Thoracic aorta (tissue), 2 donors: ENCODE results near the gene ZKSCAN8. TPM values are rescaled to one million over a fixed set of nuclear protein-coding genes. Genes with fewer than 3 reads are reported as not detected.
A peak's percentile ranks its signal among the peaks of the same experiment; 100 is the strongest.

Experiments
- ATAC-seq: fragments of 150-250 bp; one replicate; pipeline ENCODE4 v1.8.0; 2017; ENCODE audit warnings: low read depth; ENCODE audit not compliant: insufficient number of reproducible peaks, low FRiP score
- DNase-seq: peaks from one replicate; pipeline ENCODE4 v3.0.0-alpha.2; 2020; ENCODE audit warnings: low spot score
- H3K27ac ChIP-seq, 2 donors: fragments of 200-600 bp; sonication (generic); 1 replicate in 1 of 2; 2 replicates in 1 of 2; pipeline ENCODE4 v1.5.1; 2016; ENCODE audit warnings: mild to moderate bottlenecking in 2 of 2, moderate library complexity in 2 of 2
- H3K27me3 ChIP-seq: fragments of 200-600 bp; sonication (generic); replicated peaks from 2 replicates; pipeline ENCODE4 v1.6.0; 2016; ENCODE audit warnings: mild to moderate bottlenecking; ENCODE audit not compliant: insufficient read depth
- H3K36me3 ChIP-seq: fragments of 200-600 bp; sonication (generic); one replicate; pipeline ENCODE4 v1.5.1; 2016
- H3K4me1 ChIP-seq, 2 donors: fragments of 200-600 bp; sonication (generic); 1 replicate in 1 of 2; 2 replicates in 1 of 2; pipeline versions ENCODE4 v1.5.1 to v1.6.0; 2016; ENCODE audit warnings: low read depth in 2 of 2, mild to moderate bottlenecking in 1 of 2; ENCODE audit not compliant: control insufficient read depth in 1 of 2
- H3K4me3 ChIP-seq: fragments of 200-600 bp; sonication (generic); 2 replicates; pipeline ENCODE4 v1.5.1; 2016; ENCODE audit warnings: mild to moderate bottlenecking
- H3K9me3 ChIP-seq: fragments of 200-600 bp; sonication (generic); 2 replicates; pipeline ENCODE4 v1.5.1; 2016
- CTCF ChIP-seq: fragments of 200-600 bp; sonication (generic); IDR thresholded peaks from one replicate; pipeline ENCODE4 v1.5.1; 2019; ENCODE audit warnings: antibody characterized with exemption
- total RNA-seq, 2 donors: library from RNA; depleted of rRNA; stranded (reverse); fragments of >200 nt; gene quantifications; one replicate each; pipeline versions ENCODE4 v1.1.0 to v1.2.3, GENCODE V29; 2016

The ZKSCAN8 gene
- total RNA-seq, 2 donors from 2014 or later: 19.2 to 36.2 TPM

DNA sequence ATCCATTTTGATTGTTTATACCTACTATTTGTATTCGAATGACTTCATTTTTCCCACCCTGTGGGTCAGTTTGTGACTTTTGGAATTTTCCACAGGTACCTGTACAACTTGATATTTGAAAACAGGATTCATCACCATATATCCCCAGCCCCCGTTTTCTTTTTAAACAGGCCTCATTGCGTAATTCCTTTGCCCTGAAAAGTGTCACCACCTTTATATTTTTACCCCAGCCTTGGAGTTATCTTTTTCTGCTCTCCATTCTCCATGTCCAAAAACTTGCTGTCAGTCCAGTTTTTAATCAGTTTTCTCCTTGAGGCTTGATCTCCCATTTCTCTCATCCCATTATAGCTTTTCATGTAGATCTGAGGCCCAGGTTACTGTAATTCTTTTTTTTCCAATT lies 16.6 kb downstream of the ZKSCAN8 start:
- Histone ChIP-seq H3K36me3 (peaks cover 18% of the 10 kb centered on the region), H3K27ac (no peak overlapping the region), H3K4me1 (peaks cover 3 to 17% of the 10 kb centered on the region in 2 donors), H3K27me3 (no peaks in the 10 kb centered on the region), H3K9me3 (no peaks in the 10 kb centered on the region), H3K4me3 (no peak overlapping the region)
- DNase-seq: no peak
- no peak for ATAC-seq
- TF ChIP-seq CTCF: no peak

DNA sequence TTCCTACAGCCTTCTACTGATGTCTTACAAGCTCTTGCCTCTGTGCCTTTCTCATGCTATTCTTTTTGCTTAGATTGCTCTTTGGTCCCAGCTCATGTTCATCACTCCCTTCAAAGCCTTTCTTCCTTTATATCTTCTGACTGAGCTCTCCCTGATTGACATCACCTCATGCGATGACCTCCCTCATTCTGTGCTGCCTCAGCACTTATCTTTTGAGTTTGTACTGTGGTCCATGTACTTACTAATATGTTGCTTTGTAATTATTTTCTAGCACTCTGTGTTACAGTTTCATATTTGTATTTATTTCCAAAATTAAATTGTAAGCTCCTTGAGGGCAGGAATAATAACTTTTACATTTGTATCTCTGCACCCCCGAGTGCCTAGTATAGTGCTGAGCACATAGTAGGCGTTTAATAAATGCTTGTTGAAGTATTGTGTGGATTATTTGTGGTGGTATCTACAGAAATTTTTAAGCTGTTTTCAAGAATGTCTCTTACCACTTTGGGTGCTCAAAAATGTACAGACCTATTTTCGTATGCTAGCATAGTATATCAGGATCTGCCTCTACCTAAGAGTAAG lies 17.4 kb downstream of the ZKSCAN8 start:
- no peak for DNase-seq
- peaks cover 3 to 17% of the 10 kb centered on the region in 2 donors for H3K4me1 ChIP-seq
- no peak overlapping the region for H3K27ac ChIP-seq
- no peak for ATAC-seq
- peaks cover 11% of the 10 kb centered on the region for H3K36me3 ChIP-seq
- H3K4me3 ChIP-seq: no peak overlapping the region
- no peaks in the 10 kb centered on the region for H3K27me3 ChIP-seq
- no peak for TF ChIP-seq CTCF
- no peaks in the 10 kb centered on the region for H3K9me3 ChIP-seq

- Histone ChIP-seq H3K4me1 (peaks cover 3 to 17% of the 10 kb centered on the region in 2 donors), H3K4me3 (no peak overlapping the region), H3K36me3 (peaks cover 2% of the 10 kb centered on the region), H3K27me3 (no peaks in the 10 kb centered on the region), H3K9me3 (no peaks in the 10 kb centered on the region), H3K27ac (no peak overlapping the region)
- TF ChIP-seq CTCF: no peak
- no peak for ATAC-seq
- DNase-seq: no peak
These were observed 18.6 kb downstream of the ZKSCAN8 start for GRCh38 chr6:28160233-28160632.

DNA sequence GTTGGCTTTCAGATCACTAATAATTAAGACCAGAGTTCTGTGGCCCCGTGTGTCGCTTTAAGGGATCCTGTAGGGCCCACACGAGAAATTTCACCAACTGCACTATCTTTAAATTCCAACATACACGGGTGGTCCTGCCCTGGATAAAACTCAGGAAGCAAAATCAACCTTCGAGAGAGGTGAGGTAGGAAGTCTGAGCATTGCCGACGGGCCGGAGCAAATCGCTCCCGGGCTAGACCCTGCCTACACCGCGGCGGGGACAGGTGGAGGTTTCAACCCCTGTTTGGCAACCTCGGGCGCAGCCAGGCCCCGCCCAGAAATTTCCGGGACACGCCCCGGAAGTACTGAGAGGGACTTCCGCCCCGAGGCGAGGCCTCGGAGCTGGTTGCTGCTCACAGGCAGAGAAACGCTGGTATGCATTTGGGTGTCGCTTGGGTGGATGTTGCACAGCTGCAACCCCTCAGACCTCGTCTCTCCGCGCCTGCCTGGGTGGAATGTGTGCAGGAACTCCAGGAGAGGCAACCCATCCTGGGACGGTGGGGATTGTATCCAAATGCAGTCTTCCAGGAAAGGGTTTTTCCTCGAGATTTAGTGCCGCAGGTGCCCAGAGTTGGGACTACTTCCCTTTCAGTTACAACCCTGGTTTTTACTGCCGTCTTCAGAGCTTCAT lies 19.9 kb downstream of the ZKSCAN8 start:
- H3K36me3 ChIP-seq: no peaks in the 10 kb centered on the region
- ATAC-seq: no peak
- peak overlapping the region; percentile 75 for H3K4me3 ChIP-seq
- no peak overlapping the region for H3K27ac ChIP-seq
- H3K4me1 ChIP-seq: peaks cover 3 to 17% of the 10 kb centered on the region in 2 donors
- no peak for TF ChIP-seq CTCF
- no peaks in the 10 kb centered on the region for H3K27me3 ChIP-seq
- H3K9me3 ChIP-seq: no peaks in the 10 kb centered on the region
- no peak for DNase-seq

DNA sequence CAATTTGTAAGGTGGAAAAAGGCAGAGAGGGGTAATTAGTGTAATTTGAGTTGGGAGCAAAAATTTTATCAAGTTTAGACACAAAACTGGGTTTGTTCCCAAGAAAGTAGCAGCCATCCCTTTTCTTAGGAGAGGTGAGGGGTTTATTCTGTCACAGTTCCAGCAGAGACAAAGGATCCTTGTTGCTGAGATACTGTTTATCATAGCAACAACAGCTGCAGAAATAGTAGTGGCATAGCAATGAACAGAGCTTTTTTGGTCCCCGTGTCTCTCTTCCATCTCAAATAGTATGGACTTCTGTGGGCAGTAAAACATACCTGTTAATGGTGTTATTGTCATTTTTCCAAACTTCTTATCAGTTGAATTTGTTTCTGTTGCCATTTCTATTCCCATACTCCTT lies 23.9 kb downstream of the ZKSCAN8 start:
- Histone ChIP-seq H3K27me3 (no peaks in the 10 kb centered on the region), H3K36me3 (no peaks in the 10 kb centered on the region), H3K4me1 (peaks cover 3 to 17% of the 10 kb centered on the region in 2 donors), H3K9me3 (no peaks in the 10 kb centered on the region), H3K27ac (no peak overlapping the region), H3K4me3 (no peak overlapping the region)
- ATAC-seq: no peak
- TF ChIP-seq CTCF: no peak
- DNase-seq: no peak
